Right atrium auricular region (tissue), 2 donors: ENCODE results near the gene LAMA5. TPM values are rescaled to one million over a fixed set of nuclear protein-coding genes. Genes with fewer than 3 reads are reported as not detected.
A peak's percentile ranks its signal among the peaks of the same experiment; 100 is the strongest.

ENCODE experiments used
- DNase-seq: peaks from one replicate; pipeline ENCODE4 v3.0.0-alpha.2; 2019; ENCODE audit warnings: low spot score
- H3K27ac ChIP-seq, 2 donors: fragments of 200-600 bp; sonication (generic); 1 replicate in 1 of 2; 2 replicates in 1 of 2; pipeline ENCODE4 v1.5.1; 2016 to 2019
- H3K27me3 ChIP-seq, 2 donors: fragments of 200-600 bp; sonication (generic); one replicate each; pipeline versions ENCODE4 v1.5.1 to v1.6.0; 2017 to 2019
- H3K36me3 ChIP-seq: fragments of 200-600 bp; sonication (generic); one replicate; pipeline ENCODE4 v1.5.1; 2016
- H3K4me1 ChIP-seq, 2 donors: fragments of 200-600 bp; sonication (generic); one replicate each; pipeline versions ENCODE4 v1.5.1 to v1.6.0; 2017 to 2019
- H3K4me3 ChIP-seq, 2 donors: fragments of 200-600 bp; sonication (generic); 1 replicate in 1 of 2; 2 replicates in 1 of 2; pipeline ENCODE4 v1.5.1; 2017 to 2019; ENCODE audit warnings: mild to moderate bottlenecking in 1 of 2, moderate library complexity in 1 of 2
- H3K9me3 ChIP-seq, 2 donors: fragments of 200-600 bp; sonication (generic); one replicate each; pipeline ENCODE4 v1.5.1; 2019
- total RNA-seq, 2 donors: library from RNA; depleted of rRNA; stranded (reverse); fragments of >200 nt; gene quantifications; one replicate each; pipeline ENCODE4 v1.1.0, GENCODE V29; 2016
- TF ChIP-seq, protein P1 (sequence below), 2 donors: fragments of 200-600 bp; sonication (generic); IDR thresholded peaks; one replicate each; pipeline ENCODE4 v1.5.1; 2019; ENCODE audit warnings: antibody characterized with exemption in 2 of 2

Gene LAMA5
- total RNA-seq, 2 donors from 2014 or later, result 61.1 to 69.4 TPM

DNA sequence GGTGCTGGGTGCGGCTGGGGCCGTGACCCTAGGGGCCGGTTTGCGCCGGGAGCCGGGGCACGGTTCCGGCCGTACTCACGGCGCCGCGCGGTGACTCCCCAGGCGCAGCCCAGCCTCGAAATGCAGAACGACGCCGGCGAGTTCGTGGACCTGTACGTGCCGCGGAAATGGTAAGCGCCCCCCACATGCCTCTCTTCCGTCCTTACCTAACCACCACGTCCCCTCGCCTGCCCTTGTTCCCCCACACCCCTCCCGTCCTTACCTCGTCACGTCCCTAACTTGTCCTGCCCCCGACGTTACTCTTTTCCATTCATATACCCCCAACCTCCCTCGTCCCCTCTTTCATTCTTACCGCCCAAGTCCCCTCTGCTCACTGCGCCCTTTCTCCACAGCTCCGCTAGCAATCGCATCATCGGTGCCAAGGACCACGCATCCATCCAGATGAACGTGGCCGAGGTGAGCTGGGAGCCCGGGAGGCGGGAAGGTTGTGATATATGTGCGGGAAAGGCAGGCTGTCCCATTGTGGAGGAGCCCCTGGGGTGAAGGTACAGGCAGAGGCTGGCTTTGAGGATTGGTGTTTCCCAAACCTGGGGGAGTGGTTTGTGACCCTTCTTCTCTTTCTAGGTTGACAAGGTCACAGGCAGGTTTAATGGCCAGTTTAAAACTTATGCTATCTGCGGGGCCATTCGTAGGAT lies 20.3 kb upstream of the LAMA5 start:
- H3K27ac ChIP-seq, result peak overlapping the region; percentile 84 to 91
- H3K9me3 ChIP-seq, result no peaks in the 10 kb centered on the region
- H3K36me3 ChIP-seq, result peaks cover 33% of the 10 kb centered on the region
- no peak for DNase-seq
- TF ChIP-seq, protein P1, sequence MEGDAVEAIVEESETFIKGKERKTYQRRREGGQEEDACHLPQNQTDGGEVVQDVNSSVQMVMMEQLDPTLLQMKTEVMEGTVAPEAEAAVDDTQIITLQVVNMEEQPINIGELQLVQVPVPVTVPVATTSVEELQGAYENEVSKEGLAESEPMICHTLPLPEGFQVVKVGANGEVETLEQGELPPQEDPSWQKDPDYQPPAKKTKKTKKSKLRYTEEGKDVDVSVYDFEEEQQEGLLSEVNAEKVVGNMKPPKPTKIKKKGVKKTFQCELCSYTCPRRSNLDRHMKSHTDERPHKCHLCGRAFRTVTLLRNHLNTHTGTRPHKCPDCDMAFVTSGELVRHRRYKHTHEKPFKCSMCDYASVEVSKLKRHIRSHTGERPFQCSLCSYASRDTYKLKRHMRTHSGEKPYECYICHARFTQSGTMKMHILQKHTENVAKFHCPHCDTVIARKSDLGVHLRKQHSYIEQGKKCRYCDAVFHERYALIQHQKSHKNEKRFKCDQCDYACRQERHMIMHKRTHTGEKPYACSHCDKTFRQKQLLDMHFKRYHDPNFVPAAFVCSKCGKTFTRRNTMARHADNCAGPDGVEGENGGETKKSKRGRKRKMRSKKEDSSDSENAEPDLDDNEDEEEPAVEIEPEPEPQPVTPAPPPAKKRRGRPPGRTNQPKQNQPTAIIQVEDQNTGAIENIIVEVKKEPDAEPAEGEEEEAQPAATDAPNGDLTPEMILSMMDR (IDR thresholded peaks at IDR 0.05), result no peak
- no peaks in the 10 kb centered on the region for H3K27me3 ChIP-seq
- peaks cover 0 to 28% of the 10 kb centered on the region in 2 donors for H3K4me1 ChIP-seq
- peak overlapping the region; percentile 83 for H3K4me3 ChIP-seq

DNA sequence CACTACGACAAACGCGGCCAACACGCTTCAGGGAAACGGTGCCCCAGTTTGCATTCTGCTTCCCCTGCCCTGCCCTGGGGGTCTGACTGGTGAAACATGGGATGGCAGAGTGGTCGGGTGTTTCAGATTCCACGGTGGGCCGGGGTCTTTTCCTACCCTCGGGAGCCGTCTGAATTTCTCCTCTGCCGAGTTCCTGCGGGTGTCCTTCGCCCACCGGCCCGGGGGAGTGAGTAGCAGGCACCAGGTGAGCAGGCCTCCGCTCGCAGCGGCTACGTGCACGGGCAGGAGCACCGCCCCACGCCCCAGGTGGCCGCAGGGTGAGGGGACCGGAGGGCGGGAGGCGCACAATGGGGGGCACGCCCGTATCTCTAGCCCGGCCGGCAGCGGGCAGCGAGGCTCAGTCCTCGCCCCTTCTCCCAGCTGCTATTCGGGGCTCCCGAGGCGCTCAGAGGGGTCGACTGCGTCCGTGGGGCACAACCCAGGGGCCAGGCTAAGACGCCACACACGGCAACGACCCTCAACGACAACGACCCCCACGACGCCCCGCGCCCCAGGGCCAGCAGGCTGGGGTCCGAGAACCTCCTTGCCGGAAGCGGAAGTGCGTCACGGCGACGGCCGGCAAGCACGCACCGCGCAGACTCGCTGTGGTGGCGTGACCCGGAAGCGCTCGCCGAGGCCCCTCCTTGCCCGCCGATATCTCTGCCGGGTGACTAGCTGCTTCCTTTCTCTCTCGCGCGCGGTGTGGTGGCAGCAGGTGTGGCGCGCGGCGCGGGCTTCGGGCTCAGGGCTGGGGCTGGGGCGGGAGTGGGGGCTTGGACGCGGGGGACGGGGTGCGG lies 19.5 kb upstream of the LAMA5 start, which contains the start of gene RPS21:
Gene RPS21 (plus strand): TSS at position 721 of the 836 bp plus-strand sequence. CDS start 236 bp downstream, outside the sequence.
- peak; percentile 95 for DNase-seq
- Histone ChIP-seq H3K4me3 (peak within 1 kb of the TSS; percentile 83), H3K27me3 (no peaks in the 10 kb centered on the region), H3K36me3 (peaks cover 25% of the 10 kb centered on the region), H3K4me1 (peaks cover 0 to 31% of the 10 kb centered on the region in 2 donors), H3K27ac (peak within 1 kb of the TSS; percentile 84 to 91), H3K9me3 (no peaks in the 10 kb centered on the region)
- TF ChIP-seq, protein P1 (IDR thresholded peaks at IDR 0.05), result no peak

DNA sequence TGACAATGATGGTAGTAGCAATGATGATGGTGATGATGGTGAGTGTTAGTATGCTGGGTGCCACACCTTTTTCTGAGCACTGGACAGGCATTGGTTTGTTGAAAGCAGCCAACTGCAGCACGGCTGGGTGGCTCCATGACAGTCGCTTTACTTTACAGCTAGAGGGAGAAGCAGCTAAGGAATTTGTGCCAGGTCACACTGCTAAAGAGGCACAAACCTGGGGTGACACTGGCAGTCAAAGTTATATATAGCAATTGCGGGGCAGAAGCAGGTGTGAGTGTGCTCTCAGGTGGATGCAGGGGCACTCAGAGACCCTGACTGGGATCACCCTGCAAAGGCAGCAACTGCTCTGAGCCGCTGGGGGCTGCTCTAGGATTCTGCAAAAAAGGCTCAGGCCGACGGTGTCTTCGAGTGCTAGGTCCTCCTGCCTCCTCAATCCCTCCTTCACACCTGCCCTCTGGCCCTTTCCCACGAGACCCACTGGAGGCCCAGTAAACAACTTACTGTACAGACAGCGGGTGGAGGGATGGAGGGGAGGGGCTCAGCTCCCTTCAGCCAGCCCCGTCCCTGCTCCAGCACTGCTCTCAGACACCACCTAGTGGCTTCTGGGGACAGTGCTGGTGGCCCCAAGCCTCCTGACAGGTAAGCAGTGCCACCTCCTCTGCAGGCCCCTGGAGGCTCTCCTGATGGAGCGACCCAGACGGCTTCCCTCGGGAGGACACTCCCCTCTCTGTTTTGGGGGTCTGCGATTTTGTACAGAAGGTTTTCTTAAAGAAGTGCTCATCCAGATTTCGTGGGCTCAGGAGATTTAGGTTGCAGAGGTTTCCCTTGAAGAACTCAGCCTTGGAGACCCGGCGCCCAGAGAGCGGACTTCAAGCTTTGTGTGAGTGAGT lies 15.4 kb upstream of the LAMA5 start:
- Histone ChIP-seq H3K9me3 (no peaks in the 10 kb centered on the region), H3K4me1 (peaks cover 0 to 53% of the 10 kb centered on the region in 2 donors), H3K36me3 (no peaks in the 10 kb centered on the region), H3K4me3 (no peak overlapping the region), H3K27me3 (no peaks in the 10 kb centered on the region), H3K27ac (no peak overlapping the region)
- no peak for DNase-seq
- TF ChIP-seq, protein P1 (IDR thresholded peaks at IDR 0.05), result peak; percentile 92 to 96

DNA sequence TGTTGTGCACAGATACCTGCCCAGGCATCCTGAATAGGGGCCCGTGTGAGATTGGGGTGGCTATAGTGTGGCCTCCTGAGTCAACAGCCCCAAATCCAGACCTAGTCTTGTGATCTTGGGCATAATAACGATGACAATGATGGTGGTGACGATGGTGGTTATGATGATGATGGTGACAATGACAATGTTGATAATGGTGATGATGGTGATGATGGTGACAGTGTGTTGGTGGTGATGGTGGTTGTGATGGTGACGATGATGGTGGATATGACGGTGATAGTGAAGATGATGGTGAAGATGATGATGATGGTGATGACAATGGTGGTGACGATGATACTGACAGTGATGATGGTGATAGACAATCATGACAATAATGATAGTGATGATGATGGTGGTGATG lies 14.7 kb upstream of the LAMA5 start:
- H3K27me3 ChIP-seq, result no peaks in the 10 kb centered on the region
- H3K9me3 ChIP-seq, result no peaks in the 10 kb centered on the region
- no peak overlapping the region for H3K4me3 ChIP-seq
- H3K27ac ChIP-seq, result peak overlapping the region; percentile 57 to 78
- TF ChIP-seq, protein P1 (IDR thresholded peaks at IDR 0.05), result no peak
- no peak for DNase-seq
- H3K4me1 ChIP-seq, result peaks cover 0 to 57% of the 10 kb centered on the region in 2 donors
- no peaks in the 10 kb centered on the region for H3K36me3 ChIP-seq

DNA sequence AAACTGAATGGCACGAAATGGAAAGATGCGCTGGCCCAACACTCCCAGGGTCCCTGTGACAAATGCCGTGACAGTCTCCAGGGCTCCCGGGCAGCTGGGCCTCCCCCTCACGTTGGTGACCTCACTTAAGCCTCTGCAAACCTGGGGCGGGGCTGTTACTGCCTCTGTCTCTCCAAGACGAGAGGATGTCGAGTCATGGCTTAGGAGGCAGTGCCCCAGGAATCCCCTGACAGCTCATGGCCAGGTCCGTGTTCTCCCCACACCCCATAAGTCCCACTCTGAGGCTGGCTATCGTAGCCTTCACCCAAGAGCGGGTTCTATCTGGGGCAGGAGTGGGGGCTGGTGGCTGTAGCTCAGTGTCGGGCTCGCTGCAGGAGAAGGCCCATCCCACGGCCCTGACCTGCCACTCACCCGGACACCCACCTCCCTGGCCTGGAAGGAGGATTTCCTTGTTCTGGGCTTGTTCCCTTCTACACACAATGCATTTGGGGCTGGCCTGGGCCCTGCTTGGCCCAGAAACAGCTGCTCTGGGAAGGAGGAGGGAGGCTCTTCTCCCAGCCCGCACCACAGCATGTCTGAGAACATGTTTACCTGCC lies 14.2 kb upstream of the LAMA5 start:
- Histone ChIP-seq H3K27ac (peak overlapping the region; percentile 57 to 78), H3K27me3 (no peaks in the 10 kb centered on the region), H3K36me3 (no peaks in the 10 kb centered on the region), H3K4me1 (peaks cover 0 to 61% of the 10 kb centered on the region in 2 donors), H3K4me3 (peak overlapping the region in 1 of 2 donors; percentile 0), H3K9me3 (no peaks in the 10 kb centered on the region)
- no peak for DNase-seq
- TF ChIP-seq, protein P1 (IDR thresholded peaks at IDR 0.05), result no peak
